ENCODE measurements around the gene SLCO4A1.

The SLCO4A1 gene

GRCh38 chr20:62716941-62717310 lies 74.6 kb downstream of the SLCO4A1 start:
- no peak overlapping the region for H3K27ac ChIP-seq
- TF ChIP-seq CTCF (IDR thresholded peaks at IDR 0.05) = no peak
- TF ChIP-seq ZFX (IDR thresholded peaks at IDR 0.05; ENCODE audit: borderline replicate concordance) = no peak

GRCh38 chr20:62717933-62718332 lies 75.6 kb downstream of the SLCO4A1 start:
- H3K27ac ChIP-seq = no peak overlapping the region
- no peak for TF ChIP-seq ZFX (IDR thresholded peaks at IDR 0.05; ENCODE audit: borderline replicate concordance)
- TF ChIP-seq CTCF (IDR thresholded peaks at IDR 0.05) = no peak

- no peak overlapping the region for H3K27ac ChIP-seq
- TF ChIP-seq CTCF (IDR thresholded peaks at IDR 0.05) (no peak), ZFX (IDR thresholded peaks at IDR 0.05; ENCODE audit: borderline replicate concordance) (no peak)
Measured at GRCh38 chr20:62718546-62718945, 76.2 kb downstream of the SLCO4A1 start.

GRCh38 chr20:62719250-62719935 lies 77.1 kb downstream of the SLCO4A1 start:
- TF ChIP-seq ZFX (IDR thresholded peaks at IDR 0.05; ENCODE audit: borderline replicate concordance) = no peak
- TF ChIP-seq CTCF (IDR thresholded peaks at IDR 0.05) = no peak
- no peak overlapping the region for H3K27ac ChIP-seq
